Mononuclear cell (primary cell): Measurements from ENCODE around the gene PCDHGB6. TPM values are rescaled to one million over a fixed set of nuclear protein-coding genes. Genes with fewer than 3 reads are reported as not detected.
"Not testable (repeated sequence)": the region's sequence is repeated elsewhere in the genome, so short reads cannot be mapped to it uniquely, and the experiment has no call there.

ENCODE experiments used
- H3K27me3 ChIP-seq: 2 replicates; pipeline ENCODE4 v1.6.0; 2011; ENCODE audit warnings: low read length, control low read depth; ENCODE audit not compliant: insufficient read depth
- H3K4me1 ChIP-seq: 2 replicates; pipeline ENCODE4 v1.5.1; 2011; ENCODE audit warnings: mild to moderate bottlenecking, low read length, control low read depth; ENCODE audit not compliant: insufficient read depth
- H3K4me3 ChIP-seq: 2 replicates; pipeline ENCODE4 v1.5.1; 2011; ENCODE audit warnings: mild to moderate bottlenecking, low read length, moderate library complexity
- H3K9me3 ChIP-seq: 2 replicates; pipeline ENCODE4 v1.5.1; 2011; ENCODE audit warnings: low read depth, mild to moderate bottlenecking, control low read depth, low read length
- total RNA-seq: library from RNA; depleted of rRNA; stranded (reverse); fragments of >200 nt; gene quantifications from one replicate; pipeline ENCODE4 v1.2.3, GENCODE V29; 2012

The PCDHGB6 gene
- total RNA-seq, 1 donor, result 0.63 TPM

GRCh38 chr5:141399555-141400258, 8.1 kb upstream of the PCDHGB6 start:
- H3K4me1 ChIP-seq, result no peaks in the 10 kb centered on the region
- H3K4me3 ChIP-seq, result no peak overlapping the region
- H3K9me3 ChIP-seq, result peaks cover 4% of the 10 kb centered on the region
- H3K27me3 ChIP-seq, result peaks cover 92% of the 10 kb centered on the region

DNA sequence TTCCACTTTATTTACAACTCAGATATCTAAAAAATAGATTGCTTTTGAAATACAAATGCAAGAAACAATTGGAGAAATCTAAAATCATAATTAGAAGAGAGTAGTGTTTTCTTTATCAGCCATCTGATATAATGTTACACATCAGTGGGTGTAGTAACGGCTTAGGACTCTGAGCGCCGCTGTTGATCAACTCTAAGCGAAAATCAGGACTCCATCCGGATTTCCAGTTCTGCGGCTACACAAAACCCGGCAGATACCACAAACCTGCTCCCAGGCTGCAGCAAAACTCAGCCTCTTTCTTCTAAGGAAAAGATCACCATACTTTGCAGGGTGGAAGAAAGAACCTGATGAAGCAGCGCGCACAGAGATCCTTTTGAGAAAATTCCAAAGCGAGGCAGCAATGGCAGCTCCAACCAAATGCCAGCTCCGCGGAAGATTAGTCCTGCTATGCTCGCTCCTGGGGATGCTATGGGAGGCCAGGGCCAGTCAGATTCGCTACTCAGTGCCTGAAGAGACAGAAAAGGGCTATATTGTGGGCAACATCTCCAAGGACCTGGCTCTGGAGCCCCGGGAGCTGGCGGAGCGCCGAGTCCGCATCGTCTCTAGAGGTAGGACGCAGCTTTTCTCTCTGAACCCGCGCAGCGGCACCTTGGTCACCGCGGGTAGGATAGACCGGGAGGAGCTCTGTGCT, 5.1 kb upstream of the PCDHGB6 start, which contains the start of gene PCDHGA9:
Gene PCDHGA9 (plus strand): TSS at position 226 of the 691 bp plus-strand sequence. CDS start 175 bp downstream, at position 401.
- Histone ChIP-seq H3K27me3 (peaks cover 93% of the 10 kb centered on the region), H3K4me1 (no peaks in the 10 kb centered on the region), H3K9me3 (no peaks in the 10 kb centered on the region), H3K4me3 (no peak within 1 kb of the TSS)

- peaks cover 97% of the 10 kb centered on the region for H3K27me3 ChIP-seq
- H3K9me3 ChIP-seq, result no peaks in the 10 kb centered on the region
- H3K4me3 ChIP-seq, result no peak overlapping the region
- no peaks in the 10 kb centered on the region for H3K4me1 ChIP-seq
Measured at GRCh38 chr5:141403387-141403786, 4.4 kb upstream of the PCDHGB6 start.

- H3K4me1 ChIP-seq, result peaks cover 11% of the 10 kb centered on the region
- peaks cover 5% of the 10 kb centered on the region for H3K9me3 ChIP-seq
- H3K4me3 ChIP-seq, result no peak overlapping the region
- peaks cover 96% of the 10 kb centered on the region for H3K27me3 ChIP-seq
Measured at GRCh38 chr5:141409598-141410306, 1.9 kb downstream of the PCDHGB6 start.

GRCh38 chr5:141411575-141411974, 3.8 kb downstream of the PCDHGB6 start:
- Histone ChIP-seq H3K9me3 (peaks cover 5% of the 10 kb centered on the region), H3K27me3 (peaks cover 95% of the 10 kb centered on the region), H3K4me3 (no peak overlapping the region), H3K4me1 (peaks cover 11% of the 10 kb centered on the region)

GRCh38 chr5:141412854-141413539, 5.2 kb downstream of the PCDHGB6 start, which contains the start of gene PCDHGA10:
Gene PCDHGA10 (plus strand): TSS chr5:141412987. CDS start chr5:141413176, 189 bp downstream.
- Histone ChIP-seq H3K9me3 (peaks cover 5% of the 10 kb centered on the region), H3K4me1 (peaks cover 16% of the 10 kb centered on the region), H3K27me3 (peaks cover 95% of the 10 kb centered on the region), H3K4me3 (peak within 1 kb of the TSS; percentile 32)

GRCh38 chr5:141413540-141414069, 5.8 kb downstream of the PCDHGB6 start:
- H3K4me3 ChIP-seq, result peak overlapping the region; percentile 32
- peaks cover 95% of the 10 kb centered on the region for H3K27me3 ChIP-seq
- H3K9me3 ChIP-seq, result peaks cover 5% of the 10 kb centered on the region
- H3K4me1 ChIP-seq, result peaks cover 17% of the 10 kb centered on the region

- Histone ChIP-seq H3K27me3 (peaks cover 95% of the 10 kb centered on the region), H3K4me1 (peaks cover 17% of the 10 kb centered on the region)
- H3K9me3 ChIP-seq, H3K4me3 ChIP-seq: not testable (repeated sequence)
Measured at GRCh38 chr5:141414548-141415274, 6.9 kb downstream of the PCDHGB6 start.

DNA sequence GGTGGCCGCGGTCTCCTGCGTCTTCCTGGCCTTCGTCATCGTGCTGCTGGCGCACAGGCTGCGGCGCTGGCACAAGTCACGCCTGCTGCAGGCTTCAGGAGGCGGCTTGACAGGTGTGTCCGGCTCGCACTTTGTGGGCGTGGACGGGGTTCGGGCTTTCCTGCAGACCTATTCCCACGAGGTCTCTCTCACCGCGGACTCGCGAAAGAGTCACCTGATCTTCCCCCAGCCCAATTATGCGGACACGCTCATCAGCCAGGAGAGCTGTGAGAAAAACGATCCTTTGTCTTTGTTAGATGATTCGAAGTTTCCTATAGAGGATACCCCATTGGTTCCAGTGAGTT, 7.4 kb downstream of the PCDHGB6 start:
- H3K4me3 ChIP-seq, H3K9me3 ChIP-seq: not testable (repeated sequence)
- H3K27me3 ChIP-seq, result peaks cover 95% of the 10 kb centered on the region
- peaks cover 17% of the 10 kb centered on the region for H3K4me1 ChIP-seq

GRCh38 chr5:141417494-141418172, 9.8 kb downstream of the PCDHGB6 start, which contains the start of gene PCDHGB7:
Gene PCDHGB7 (plus strand): TSS chr5:141417677. CDS start chr5:141417860, 183 bp downstream.
- peaks cover 23% of the 10 kb centered on the region for H3K4me1 ChIP-seq
- not testable (repeated sequence) for H3K9me3 ChIP-seq, H3K4me3 ChIP-seq
- H3K27me3 ChIP-seq, result peaks cover 98% of the 10 kb centered on the region

GRCh38 chr5:141419074-141419880, 11.5 kb downstream of the PCDHGB6 start:
- Histone ChIP-seq H3K4me1 (peaks cover 12% of the 10 kb centered on the region), H3K9me3 (no peaks in the 10 kb centered on the region), H3K27me3 (peaks cover 95% of the 10 kb centered on the region), H3K4me3 (no peak overlapping the region)

- peaks cover 97% of the 10 kb centered on the region for H3K27me3 ChIP-seq
- H3K4me3 ChIP-seq, result peak within 1 kb of the TSS; percentile 25
- H3K9me3 ChIP-seq, result no peaks in the 10 kb centered on the region
- H3K4me1 ChIP-seq, result peaks cover 12% of the 10 kb centered on the region
Measured at GRCh38 chr5:141420855-141421488, 13.2 kb downstream of the PCDHGB6 start, which contains the start of gene PCDHGA11. Gene PCDHGA11 (plus strand): TSS chr5:141421051. CDS start chr5:141421228, 177 bp downstream.
